ENCODE measurements around the gene KRAS.

The KRAS gene

DNA sequence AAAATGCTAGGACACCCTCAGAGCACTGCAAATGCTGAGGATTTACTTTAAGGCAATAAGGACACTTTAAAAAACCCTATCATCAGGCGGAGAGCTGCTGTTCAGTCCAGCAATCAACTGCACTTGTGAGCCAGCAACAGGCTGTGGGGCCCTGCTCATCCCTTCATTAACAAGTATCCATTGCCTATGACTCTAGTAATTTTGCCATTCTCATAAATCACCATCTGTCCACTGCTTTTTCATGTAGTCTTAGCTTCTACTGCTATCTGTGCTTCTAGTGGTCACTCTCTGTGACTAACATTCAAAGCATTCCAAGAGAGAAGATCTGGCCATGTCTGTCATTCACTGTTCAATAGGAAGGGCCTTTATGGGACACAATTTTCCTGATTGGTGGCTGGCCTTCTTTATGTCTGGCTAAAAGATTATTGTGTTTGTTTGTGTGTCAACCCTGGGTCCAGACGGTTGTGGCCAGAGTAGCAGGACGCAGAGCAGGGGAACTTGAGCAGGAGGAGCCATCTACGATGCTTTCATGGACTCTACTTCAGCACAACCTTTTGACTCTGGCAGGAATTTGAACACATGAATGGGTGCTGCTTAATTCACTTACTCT, 3.6 kb upstream of the KRAS start:
- no peak for DNase-seq

DNA sequence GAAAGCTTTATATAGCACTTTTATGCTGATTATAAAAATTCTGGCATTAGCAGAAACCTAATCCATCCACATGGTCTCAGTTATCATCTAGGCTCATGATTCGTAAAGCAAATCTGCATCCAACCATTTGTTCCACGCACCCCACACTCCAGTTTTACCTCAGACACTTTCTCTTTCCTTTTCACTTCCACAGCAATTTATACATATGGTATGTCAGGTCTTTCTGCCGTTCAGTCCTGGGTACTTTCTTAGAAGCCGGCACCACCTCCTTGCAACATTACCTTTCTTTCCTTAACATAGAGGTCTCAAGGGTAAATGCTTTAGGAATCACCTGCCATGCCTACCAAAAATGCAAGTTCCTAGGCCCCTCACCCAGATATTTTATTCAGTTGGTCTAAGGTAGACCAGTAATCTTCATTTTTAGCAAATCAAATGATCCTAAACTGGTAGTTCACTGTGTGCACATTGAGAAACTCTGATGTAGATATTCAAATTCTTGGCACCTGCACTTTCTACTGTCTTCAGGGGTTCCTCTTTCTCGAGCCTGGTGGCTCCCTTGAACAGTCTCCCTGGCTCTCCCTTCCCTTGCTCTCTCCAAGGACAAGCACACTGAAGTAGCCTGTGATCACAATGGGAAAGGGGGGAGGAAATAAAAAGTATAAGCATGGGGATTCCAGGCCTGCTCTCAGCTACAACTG, 2.8 kb upstream of the KRAS start:
- DNase-seq, result no peak

- DNase-seq, result no peak
These were observed 2.2 kb upstream of the KRAS start for GRCh38 chr12:25252946-25253345.

- DNase-seq, result no peak
These were observed 1.0 kb upstream of the KRAS start for GRCh38 chr12:25251769-25252168.

DNA sequence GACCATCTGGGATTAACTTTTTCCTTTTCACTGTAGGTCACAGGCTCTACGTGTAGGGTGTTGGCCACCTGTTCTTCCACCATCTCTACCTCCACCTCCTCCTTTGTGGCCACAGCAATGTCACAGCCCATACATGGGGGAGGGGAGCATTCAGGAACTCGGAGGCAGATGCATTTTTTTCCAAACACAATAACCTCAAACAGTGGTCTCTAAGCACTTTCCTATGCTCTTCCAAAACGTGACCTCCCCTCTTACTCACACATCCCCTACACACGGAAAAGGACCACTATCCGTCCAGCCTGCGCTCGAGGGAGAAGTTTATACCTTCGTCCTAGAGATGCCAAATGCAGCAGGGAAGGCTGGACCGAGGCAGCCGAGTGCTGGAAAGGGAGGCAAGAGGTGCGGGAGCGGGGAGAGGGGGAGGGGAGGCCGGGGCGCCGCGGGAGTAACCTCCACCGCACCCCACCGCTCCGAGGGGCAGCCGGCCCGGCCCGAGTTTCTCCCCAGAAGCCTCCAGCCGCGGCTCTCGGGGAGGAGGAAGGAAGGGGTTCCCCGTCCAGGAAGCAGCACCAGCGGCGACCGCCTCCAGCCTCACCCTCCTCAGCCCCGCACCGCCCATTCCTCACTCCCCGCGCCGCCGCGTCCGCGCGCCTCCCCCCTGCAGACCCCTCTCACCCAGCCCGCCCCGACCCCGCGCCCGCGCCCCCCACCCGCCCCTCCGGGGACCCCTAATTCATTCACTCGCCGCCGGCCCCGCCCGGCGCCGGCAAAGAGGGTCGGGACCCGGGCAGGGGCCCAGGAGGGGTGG, 594 bp downstream of the KRAS start:
- no peak for DNase-seq

DNA sequence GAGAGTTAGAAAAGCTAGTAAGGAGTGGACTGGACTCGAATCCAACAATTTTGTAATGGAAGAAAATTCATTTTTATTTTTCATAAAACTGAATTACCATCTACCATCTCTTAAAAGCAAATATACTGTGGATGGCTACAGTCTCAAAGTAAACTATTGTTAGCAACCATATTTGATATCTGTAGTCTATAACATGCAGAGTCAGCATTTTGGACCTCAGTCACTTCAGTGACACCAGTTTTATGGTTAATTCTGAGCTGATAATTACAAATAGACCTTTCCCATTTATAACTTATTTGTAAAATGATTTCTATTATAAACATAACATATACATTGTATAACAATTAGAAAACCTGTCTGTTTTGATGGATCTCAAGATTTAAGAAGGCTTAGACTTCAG, 2.0 kb downstream of the KRAS start:
- no peak for DNase-seq

GRCh38 chr12:25248137-25248536, 2.6 kb downstream of the KRAS start:
- no peak for DNase-seq

DNA sequence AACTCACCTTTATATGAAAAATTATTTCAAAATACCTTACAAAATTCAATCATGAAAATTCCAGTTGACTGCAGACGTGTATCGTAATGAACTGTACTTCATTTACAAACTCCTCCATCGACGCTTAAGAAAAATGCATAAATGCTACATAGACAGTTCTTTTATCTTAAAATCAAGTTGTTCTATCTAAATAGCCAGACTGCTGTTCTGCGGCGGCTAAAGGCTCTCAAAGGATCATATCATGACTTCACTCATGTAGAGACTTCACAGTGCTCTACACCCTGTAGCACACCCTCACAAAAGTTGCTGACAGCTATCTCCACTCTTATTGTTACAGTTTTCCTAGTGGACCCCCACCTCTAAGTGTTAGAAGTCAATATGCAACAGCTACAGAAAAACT, 5.2 kb downstream of the KRAS start:
- no peak for DNase-seq

DNA sequence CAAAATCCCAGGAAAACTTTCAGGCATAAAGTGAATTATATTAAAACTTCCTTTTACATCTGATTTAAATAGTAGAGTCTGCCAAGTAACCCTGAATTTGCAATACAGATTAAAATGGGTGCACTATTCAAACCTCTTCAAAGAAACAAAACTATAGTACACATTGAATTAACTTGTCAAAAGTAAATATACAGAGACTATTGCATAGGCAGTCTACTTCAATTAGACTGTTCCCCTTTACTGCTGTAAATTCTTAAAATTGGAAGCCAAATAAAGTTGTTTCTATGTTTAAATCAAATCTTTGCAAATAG, 7.1 kb downstream of the KRAS start:
- DNase-seq, result no peak

DNA sequence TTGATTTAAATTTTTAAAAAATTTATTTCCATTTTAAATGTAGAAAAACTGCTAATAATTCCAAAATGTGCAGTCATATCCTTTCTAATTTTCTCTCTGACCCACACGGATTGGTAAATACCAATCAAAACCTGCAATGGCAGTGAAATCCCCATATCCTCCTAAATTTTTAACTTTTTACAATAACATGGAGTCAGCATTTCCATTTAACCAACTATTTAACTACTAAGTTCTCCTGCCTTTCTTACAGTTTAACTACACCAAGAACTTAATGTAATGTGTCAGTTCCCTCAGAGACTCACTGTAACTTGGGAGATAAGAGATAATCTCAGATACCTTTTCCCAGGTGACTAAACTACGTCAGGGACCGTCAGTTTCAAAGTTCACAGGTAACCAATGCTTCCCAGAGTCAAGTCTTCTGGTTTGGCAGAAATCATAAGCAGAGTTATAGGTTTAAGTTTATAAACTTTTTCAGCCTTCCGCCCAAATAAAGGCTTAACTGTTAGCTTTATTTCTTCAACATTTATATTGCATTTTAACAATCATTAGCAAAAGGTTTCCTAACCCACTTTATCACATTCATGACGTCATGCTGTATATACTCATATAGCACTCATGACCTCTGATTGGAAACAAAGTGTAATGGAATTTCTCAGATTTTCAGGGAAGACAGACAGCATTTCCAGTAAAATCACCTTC, 7.6 kb downstream of the KRAS start:
- DNase-seq, result no peak

DNA sequence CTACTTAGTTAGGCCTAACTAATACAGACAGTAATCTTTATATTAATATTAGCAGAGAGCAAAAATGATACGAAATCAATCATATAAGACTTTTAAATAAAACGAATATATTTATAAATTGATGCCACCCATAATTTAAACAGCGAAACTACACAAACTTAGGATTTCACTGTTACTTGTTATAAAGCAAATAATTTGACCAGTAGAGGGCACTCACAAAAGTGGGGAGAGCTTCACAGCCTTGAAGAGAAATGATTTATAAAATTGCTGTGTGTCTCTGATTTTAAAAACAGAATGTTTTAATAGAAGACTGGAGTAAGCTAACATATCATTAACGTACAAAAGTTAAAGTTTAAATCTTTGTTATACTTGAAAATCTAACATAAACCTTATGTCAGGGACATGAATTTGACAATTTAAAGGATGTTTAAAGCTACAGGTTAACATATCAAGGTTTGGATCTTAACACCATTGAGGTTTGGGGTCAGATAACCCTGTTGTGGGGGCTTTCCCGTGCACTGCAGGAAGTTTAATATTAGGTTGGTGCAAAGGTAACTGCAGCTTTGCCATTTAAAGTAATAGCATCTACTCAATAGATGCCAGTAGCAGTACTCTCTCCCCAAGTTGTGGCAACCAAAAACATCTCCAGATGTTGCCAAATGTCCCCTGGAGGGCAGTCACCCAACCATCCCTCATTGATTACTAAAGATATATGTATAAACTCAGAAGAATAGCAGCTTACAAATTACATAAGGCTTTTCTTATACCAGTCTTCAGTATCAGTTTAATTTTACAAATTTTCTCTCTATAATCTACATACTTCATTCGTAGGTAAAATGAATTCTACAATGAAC, 9.3 kb downstream of the KRAS start:
- no peak for DNase-seq

DNA sequence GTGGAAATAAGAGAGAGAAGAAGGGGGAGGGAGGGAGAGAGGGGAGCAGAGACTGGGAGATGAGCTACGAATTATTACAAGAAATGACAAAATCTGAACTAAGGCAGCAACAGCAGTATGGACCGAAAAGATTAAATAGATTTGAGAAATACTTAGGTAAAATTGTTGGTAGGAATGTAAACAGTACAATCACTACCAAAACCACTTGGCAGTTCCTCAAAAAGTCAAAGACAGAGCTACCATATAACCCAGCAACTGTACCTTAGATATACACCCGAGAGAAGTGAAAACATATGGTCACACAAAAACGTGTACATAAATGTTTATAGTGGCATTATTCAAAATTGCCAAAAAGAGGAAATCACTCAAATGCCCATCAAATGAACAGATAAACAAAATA, 14.1 kb downstream of the KRAS start:
- no peak for DNase-seq

- DNase-seq, result no peak
These were observed 14.5 kb downstream of the KRAS start for GRCh38 chr12:25236190-25236589.

DNA sequence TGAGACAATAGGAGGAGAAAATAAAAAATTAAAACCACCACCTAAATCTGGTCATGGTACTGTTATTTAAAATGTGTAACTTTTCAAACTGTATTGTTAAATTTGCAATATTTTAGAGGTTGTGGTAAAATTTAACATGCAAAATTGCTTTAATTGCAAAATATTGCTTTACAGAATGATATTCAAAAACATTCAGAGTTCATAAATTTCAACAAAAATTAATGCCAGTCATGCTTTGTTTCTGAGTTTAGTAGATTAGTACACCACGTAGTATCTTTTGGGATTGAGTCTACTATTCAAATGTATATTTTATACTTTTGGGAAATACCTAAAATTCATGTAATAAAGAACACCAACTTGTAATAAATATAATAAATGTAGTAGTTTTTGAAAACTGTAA, 37.4 kb downstream of the KRAS start:
- no peak for DNase-seq

- no peak for DNase-seq
These were observed 42.2 kb downstream of the KRAS start for GRCh38 chr12:25208554-25208953.

DNA sequence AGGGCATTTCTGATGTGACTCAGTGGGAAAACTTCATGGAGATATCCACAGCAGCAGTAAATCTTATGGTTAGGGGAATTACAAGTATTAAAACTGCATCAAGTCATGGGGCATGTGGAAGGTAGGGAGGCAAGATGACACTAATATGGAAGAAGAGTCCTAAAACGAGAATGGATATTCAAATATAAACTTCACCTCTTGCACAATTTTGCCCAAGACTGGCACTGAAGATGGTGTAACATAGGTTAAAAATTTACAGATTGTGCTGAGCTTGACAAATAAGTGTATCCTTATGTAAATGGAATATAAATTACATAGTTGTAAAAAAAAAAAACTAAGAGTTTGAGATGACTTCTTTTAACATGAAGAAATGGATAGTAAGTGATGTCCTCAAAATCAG, 42.9 kb downstream of the KRAS start:
- DNase-seq, result no peak

DNA sequence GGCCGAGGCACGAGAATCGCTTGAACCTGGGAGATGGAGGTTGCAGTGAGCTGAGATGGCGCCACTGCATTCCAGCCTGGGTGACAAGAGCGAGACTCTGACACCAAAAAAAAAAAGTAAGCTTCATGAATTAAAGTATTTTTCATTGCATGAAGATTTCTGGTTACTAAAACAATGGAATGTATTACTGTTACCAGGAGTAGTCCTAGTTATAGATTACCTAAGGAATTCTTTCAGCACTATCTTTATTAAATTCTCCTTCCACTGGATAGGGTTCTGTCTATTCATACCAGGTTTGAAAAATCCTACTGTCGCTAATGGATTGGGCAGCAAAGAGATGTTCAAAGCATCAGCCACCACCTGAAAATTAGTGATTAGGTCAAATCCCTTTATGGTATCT, 43.3 kb downstream of the KRAS start:
- DNase-seq, result no peak

DNA sequence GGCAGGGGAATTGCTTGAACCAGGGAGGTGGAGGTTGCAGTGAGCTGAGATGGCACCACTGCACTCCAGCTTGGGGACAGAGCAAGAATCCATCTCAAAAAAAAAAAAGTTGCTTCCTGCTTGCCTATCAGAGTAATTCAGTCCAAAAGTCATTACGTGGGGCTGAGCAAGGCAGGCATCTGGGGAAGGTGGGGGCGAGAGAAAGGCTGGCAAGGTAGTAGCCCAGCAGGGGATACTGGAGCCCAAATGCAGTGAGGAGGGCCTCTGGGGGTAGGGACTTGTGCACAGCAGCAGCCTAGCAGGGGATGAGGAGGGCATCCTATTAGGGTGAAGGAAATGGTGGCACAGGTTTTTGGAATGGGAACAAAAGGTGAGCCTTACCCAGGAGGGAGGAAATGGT, 48.6 kb downstream of the KRAS start:
- no peak for DNase-seq

DNA sequence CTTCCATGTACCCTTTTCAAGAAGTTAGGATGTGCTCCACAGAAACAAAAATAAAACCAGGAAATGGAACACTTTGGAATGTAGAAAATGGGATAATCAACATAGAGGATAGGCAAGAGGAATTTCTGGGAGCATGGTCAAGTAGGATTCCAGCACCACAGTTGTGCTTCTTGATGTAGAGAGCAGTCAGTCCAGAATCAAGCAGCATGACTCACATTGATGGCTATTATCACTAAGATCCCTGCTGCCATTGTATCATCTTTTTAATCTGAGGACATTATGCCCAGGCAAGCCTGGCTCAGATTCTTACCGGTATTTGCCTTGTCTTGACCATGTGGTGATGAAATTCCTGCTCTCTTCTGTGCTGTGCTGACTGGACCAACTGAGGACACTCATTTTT, 50.0 kb downstream of the KRAS start:
- no peak for DNase-seq

- no peak for DNase-seq
These were observed 53.1 kb downstream of the KRAS start for GRCh38 chr12:25197608-25198007.

DNA sequence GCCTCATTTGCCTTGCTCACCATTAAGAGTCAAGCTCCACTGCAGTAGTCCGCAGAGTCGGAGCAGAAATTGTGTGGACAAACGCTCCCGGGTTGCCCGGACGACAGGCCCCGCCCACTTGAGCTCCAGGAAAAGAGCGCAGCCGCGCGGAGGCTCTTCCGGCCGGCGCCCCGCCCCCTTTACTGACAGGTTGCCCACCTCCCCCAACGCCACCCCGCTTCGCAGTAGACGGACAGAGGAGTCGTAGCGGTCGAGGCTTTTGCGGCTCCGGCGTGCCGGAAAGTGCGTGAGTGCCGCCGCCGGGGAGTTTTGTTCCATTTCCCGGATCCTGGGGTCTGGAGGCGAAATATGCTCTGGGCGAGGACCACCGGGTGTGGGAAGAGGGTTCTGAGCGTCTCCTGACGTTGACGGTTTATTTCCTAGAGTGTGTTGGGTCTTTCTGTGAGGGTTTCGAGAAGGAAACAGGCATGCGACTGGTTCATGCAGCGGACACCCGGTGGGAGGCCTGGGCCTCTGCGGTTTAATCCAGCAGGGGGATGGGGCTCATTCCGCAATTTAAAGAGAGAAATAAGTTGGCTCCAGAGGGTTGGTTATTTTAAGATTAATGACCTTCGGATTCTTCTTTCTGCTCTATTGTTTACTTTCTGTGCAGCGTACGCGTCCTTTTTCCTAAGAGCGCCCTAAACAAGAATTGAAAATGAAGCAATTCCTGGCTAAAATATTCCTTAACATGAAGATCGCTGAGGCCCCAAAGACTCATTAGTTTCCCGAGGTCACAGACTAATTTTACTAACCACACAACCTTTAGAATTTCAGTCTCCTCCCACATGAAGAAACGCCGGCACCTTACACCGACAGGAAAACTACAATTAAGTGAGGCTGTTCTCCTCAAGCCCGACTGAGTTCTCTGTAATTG, 55.4 kb downstream of the KRAS start, which contains the start of the genes DNAI7 and ETFRF1:
DNAI7 (minus strand) TSS at position 105 of the 916 bp plus-strand sequence; CDS start at position 23, 82 bp downstream.
ETFRF1 (plus strand) TSS at position 182 of the 916 bp plus-strand sequence. CDS start 8,720 bp downstream, outside the sequence.
- DNase-seq, result peak; percentile 42 to 76
